ENCODE data around the gene SIPA1L3. TPM values are rescaled to one million over a fixed set of nuclear protein-coding genes. Genes with fewer than 3 reads are reported as not detected.

Gene SIPA1L3
- total and polyA plus RNA-seq, 9 of the 15 experiments (the other 6 are each of a cell fraction or from before 2014, with no cell fraction given): 0.01 to 6.1 (median 2.5) TPM

- 0 out of 2 replicates have a peak, but pooled peaks have one; percentile 63 for TF ChIP-seq CUX1 (CRISPR knock-in tag; IDR thresholded peaks at IDR 0.05)
- TF ChIP-seq CREB3L1 (IDR thresholded peaks at IDR 0.05; ENCODE audit: borderline replicate concordance, low read depth): no peak
- no peak for TF ChIP-seq HINFP (tag; conservative IDR thresholded peaks at IDR 0.05; ENCODE audit: low read depth)
- peak; percentile 74 for TF ChIP-seq SMAD4 (CRISPR knock-in tag; conservative IDR thresholded peaks at IDR 0.05)
- no peak for TF ChIP-seq ZNF318 (IDR thresholded peaks at IDR 0.05; ENCODE audit: borderline replicate concordance in 1 of 2, low read depth in 1 of 2)
- no peak for TF ChIP-seq CHCHD3 (CRISPR knock-in tag; IDR thresholded peaks at IDR 0.05)
Measured at GRCh38 chr19:37905946-37906868, 801 bp upstream of the SIPA1L3 start, which contains the start of gene WDR87 (continued).

Data from K562 (cell line).